Erythroblast (primary cell): ENCODE measurements around the gene CMBL.
A peak's percentile ranks its signal among the peaks of the same experiment; 100 is the strongest.

Experiments used
- GATA1 ChIP-seq: IDR thresholded peaks from 2 replicates; pipeline ENCODE4 v1.6.1; 2011; ENCODE audit warnings: low read depth, mild to moderate bottlenecking, control low read depth, low read length, moderate library complexity
- POLR2A ChIP-seq: IDR thresholded peaks from 2 replicates; pipeline ENCODE4 v1.6.1; 2011; ENCODE audit warnings: mild to moderate bottlenecking, low read length

DNA sequence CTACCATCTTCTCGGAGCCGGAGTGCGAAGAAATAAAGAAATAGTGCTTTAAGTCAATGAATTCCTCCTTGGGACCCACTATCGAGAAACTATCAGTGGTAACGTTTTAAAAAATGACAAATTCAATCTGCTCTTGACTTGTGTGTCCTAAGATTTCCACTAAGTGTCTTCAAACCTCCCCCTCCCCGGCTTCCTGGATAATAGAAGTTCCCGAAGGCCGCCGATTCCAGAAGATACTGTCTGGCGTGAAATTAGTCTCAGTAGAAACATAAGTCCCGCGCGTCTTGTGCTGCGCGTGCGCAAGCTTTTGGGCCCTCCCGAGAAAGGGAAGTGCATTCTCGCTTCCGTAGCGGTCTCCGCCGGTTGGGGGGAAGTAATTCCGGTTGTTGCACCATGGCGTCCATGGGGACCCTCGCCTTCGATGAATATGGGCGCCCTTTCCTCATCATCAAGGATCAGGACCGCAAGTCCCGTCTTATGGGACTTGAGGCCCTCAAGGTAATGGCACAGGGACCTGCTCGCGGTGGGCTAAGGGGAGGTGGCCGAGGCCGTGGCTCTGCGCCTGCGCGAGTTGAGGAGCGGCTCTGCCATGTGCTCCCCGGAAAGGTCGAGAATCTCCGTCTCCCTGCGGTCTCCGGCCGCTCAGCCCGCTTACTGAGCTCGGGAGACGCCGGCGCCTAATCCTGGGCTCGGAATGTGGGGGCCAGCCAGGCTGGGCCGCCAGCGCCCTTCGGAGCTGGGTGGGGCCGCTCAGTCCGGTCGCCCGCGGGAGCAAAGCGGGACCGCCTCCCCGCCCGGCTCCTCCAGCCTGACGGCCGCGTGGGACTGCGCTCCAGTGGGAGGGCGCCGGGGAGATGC lies 57.5 kb downstream of the CMBL start, which contains the start of gene CCT5:
- peak; percentile 94 for TF ChIP-seq POLR2A
- TF ChIP-seq GATA1 = peak; percentile 36
